ENCODE results near the gene EEPD1.

The EEPD1 gene

GRCh38 chr7:36305648-36306047, 152.6 kb downstream of the EEPD1 start:
- Histone ChIP-seq H3K4me3 (ENCODE audit: insufficient read length, low read depth) (no peak overlapping the region), H3K36me3 (ENCODE audit: insufficient read depth, insufficient read length, low read length) (no peaks in the 10 kb centered on the region), H3K27me3 (ENCODE audit: insufficient read depth, insufficient read length) (no peaks in the 10 kb centered on the region), H3K9ac (ENCODE audit: insufficient read length, low read depth) (no peak overlapping the region), H3K4me1 (ENCODE audit: insufficient read depth, insufficient read length) (peaks cover 11% of the 10 kb centered on the region), H3K9me3 (ENCODE audit: insufficient read depth, low read length) (no peaks in the 10 kb centered on the region)
- TF ChIP-seq YY1 (IDR thresholded peaks at IDR 0.05; ENCODE audit: insufficient read depth, insufficient read length), result no peak
- TF ChIP-seq SUZ12 (IDR thresholded peaks at IDR 0.05; ENCODE audit: extremely low read depth, insufficient read depth, insufficient read length), result no peak
- TF ChIP-seq ZNF274 (IDR thresholded peaks at IDR 0.05; ENCODE audit: low read depth, low read length), result no peak
- no peak for DNase-seq (ENCODE audit: low read depth, low spot score)

- no peak for DNase-seq (ENCODE audit: low read depth, low spot score)
- no peak for TF ChIP-seq SUZ12 (IDR thresholded peaks at IDR 0.05; ENCODE audit: extremely low read depth, insufficient read depth, insufficient read length)
- TF ChIP-seq ZNF274 (IDR thresholded peaks at IDR 0.05; ENCODE audit: low read depth, low read length), result no peak
- no peak overlapping the region for H3K4me3 ChIP-seq (ENCODE audit: insufficient read length, low read depth)
- no peaks in the 10 kb centered on the region for H3K27me3 ChIP-seq (ENCODE audit: insufficient read depth, insufficient read length)
- no peaks in the 10 kb centered on the region for H3K9me3 ChIP-seq (ENCODE audit: insufficient read depth, low read length)
- peaks cover 11% of the 10 kb centered on the region for H3K4me1 ChIP-seq (ENCODE audit: insufficient read depth, insufficient read length)
- no peaks in the 10 kb centered on the region for H3K36me3 ChIP-seq (ENCODE audit: insufficient read depth, insufficient read length, low read length)
- H3K9ac ChIP-seq (ENCODE audit: insufficient read length, low read depth), result no peak overlapping the region
Observed at GRCh38 chr7:36306222-36306621, 153.2 kb downstream of the EEPD1 start.

- Histone ChIP-seq H3K9me3 (ENCODE audit: insufficient read depth, low read length) (no peaks in the 10 kb centered on the region), H3K9ac (ENCODE audit: insufficient read length, low read depth) (no peak overlapping the region), H3K27me3 (ENCODE audit: insufficient read depth, insufficient read length) (no peaks in the 10 kb centered on the region), H3K36me3 (ENCODE audit: insufficient read depth, insufficient read length, low read length) (no peaks in the 10 kb centered on the region), H3K4me3 (ENCODE audit: insufficient read length, low read depth) (no peak overlapping the region), H3K4me1 (ENCODE audit: insufficient read depth, insufficient read length) (peaks cover 11% of the 10 kb centered on the region)
- DNase-seq (ENCODE audit: low read depth, low spot score), result no peak
- no peak for TF ChIP-seq SUZ12 (IDR thresholded peaks at IDR 0.05; ENCODE audit: extremely low read depth, insufficient read depth, insufficient read length)
- no peak for TF ChIP-seq YY1 (IDR thresholded peaks at IDR 0.05; ENCODE audit: insufficient read depth, insufficient read length)
- no peak for TF ChIP-seq ZNF274 (IDR thresholded peaks at IDR 0.05; ENCODE audit: low read depth, low read length)
Observed at GRCh38 chr7:36306722-36307121, 153.7 kb downstream of the EEPD1 start.

- no peaks in the 10 kb centered on the region for H3K36me3 ChIP-seq (ENCODE audit: insufficient read depth, insufficient read length, low read length)
- H3K4me3 ChIP-seq (ENCODE audit: insufficient read length, low read depth), result no peak overlapping the region
- no peaks in the 10 kb centered on the region for H3K27me3 ChIP-seq (ENCODE audit: insufficient read depth, insufficient read length)
- TF ChIP-seq ZNF274 (IDR thresholded peaks at IDR 0.05; ENCODE audit: low read depth, low read length) (no peak), SUZ12 (IDR thresholded peaks at IDR 0.05; ENCODE audit: extremely low read depth, insufficient read depth, insufficient read length) (no peak), YY1 (IDR thresholded peaks at IDR 0.05; ENCODE audit: insufficient read depth, insufficient read length) (no peak)
- H3K9me3 ChIP-seq (ENCODE audit: insufficient read depth, low read length), result no peaks in the 10 kb centered on the region
- H3K4me1 ChIP-seq (ENCODE audit: insufficient read depth, insufficient read length), result peaks cover 11% of the 10 kb centered on the region
- H3K9ac ChIP-seq (ENCODE audit: insufficient read length, low read depth), result no peak overlapping the region
- no peak for DNase-seq (ENCODE audit: low read depth, low spot score)
Observed at GRCh38 chr7:36308031-36308430, 155.0 kb downstream of the EEPD1 start.

GRCh38 chr7:36309301-36309700, 156.2 kb downstream of the EEPD1 start:
- Histone ChIP-seq H3K9me3 (ENCODE audit: insufficient read depth, low read length) (no peaks in the 10 kb centered on the region), H3K27me3 (ENCODE audit: insufficient read depth, insufficient read length) (no peaks in the 10 kb centered on the region), H3K9ac (ENCODE audit: insufficient read length, low read depth) (no peak overlapping the region), H3K4me1 (ENCODE audit: insufficient read depth, insufficient read length) (peaks cover 7% of the 10 kb centered on the region), H3K36me3 (ENCODE audit: insufficient read depth, insufficient read length, low read length) (no peaks in the 10 kb centered on the region), H3K4me3 (ENCODE audit: insufficient read length, low read depth) (no peak overlapping the region)
- no peak for DNase-seq (ENCODE audit: low read depth, low spot score)
- no peak for TF ChIP-seq YY1 (IDR thresholded peaks at IDR 0.05; ENCODE audit: insufficient read depth, insufficient read length)
- TF ChIP-seq SUZ12 (IDR thresholded peaks at IDR 0.05; ENCODE audit: extremely low read depth, insufficient read depth, insufficient read length), result no peak
- TF ChIP-seq ZNF274 (IDR thresholded peaks at IDR 0.05; ENCODE audit: low read depth, low read length), result no peak

GRCh38 chr7:36309716-36310115, 156.7 kb downstream of the EEPD1 start:
- no peak for DNase-seq (ENCODE audit: low read depth, low spot score)
- no peak overlapping the region for H3K9ac ChIP-seq (ENCODE audit: insufficient read length, low read depth)
- H3K36me3 ChIP-seq (ENCODE audit: insufficient read depth, insufficient read length, low read length), result no peaks in the 10 kb centered on the region
- H3K4me1 ChIP-seq (ENCODE audit: insufficient read depth, insufficient read length), result peaks cover 7% of the 10 kb centered on the region
- no peaks in the 10 kb centered on the region for H3K9me3 ChIP-seq (ENCODE audit: insufficient read depth, low read length)
- H3K4me3 ChIP-seq (ENCODE audit: insufficient read length, low read depth), result no peak overlapping the region
- TF ChIP-seq ZNF274 (IDR thresholded peaks at IDR 0.05; ENCODE audit: low read depth, low read length), result no peak
- no peak for TF ChIP-seq SUZ12 (IDR thresholded peaks at IDR 0.05; ENCODE audit: extremely low read depth, insufficient read depth, insufficient read length)
- H3K27me3 ChIP-seq (ENCODE audit: insufficient read depth, insufficient read length), result no peaks in the 10 kb centered on the region

- Histone ChIP-seq H3K4me1 (ENCODE audit: insufficient read depth, insufficient read length) (peaks cover 10% of the 10 kb centered on the region), H3K9me3 (ENCODE audit: insufficient read depth, low read length) (no peaks in the 10 kb centered on the region), H3K9ac (ENCODE audit: insufficient read length, low read depth) (no peak overlapping the region), H3K27me3 (ENCODE audit: insufficient read depth, insufficient read length) (no peaks in the 10 kb centered on the region), H3K36me3 (ENCODE audit: insufficient read depth, insufficient read length, low read length) (no peaks in the 10 kb centered on the region), H3K4me3 (ENCODE audit: insufficient read length, low read depth) (no peak overlapping the region)
- no peak for DNase-seq (ENCODE audit: low read depth, low spot score)
- TF ChIP-seq ZNF274 (IDR thresholded peaks at IDR 0.05; ENCODE audit: low read depth, low read length) (no peak), YY1 (IDR thresholded peaks at IDR 0.05; ENCODE audit: insufficient read depth, insufficient read length) (no peak), SUZ12 (IDR thresholded peaks at IDR 0.05; ENCODE audit: extremely low read depth, insufficient read depth, insufficient read length) (no peak)
Observed at GRCh38 chr7:36310897-36311296, 157.8 kb downstream of the EEPD1 start.

- Histone ChIP-seq H3K9me3 (ENCODE audit: insufficient read depth, low read length) (no peaks in the 10 kb centered on the region), H3K4me3 (ENCODE audit: insufficient read length, low read depth) (no peak overlapping the region), H3K4me1 (ENCODE audit: insufficient read depth, insufficient read length) (peaks cover 10% of the 10 kb centered on the region), H3K9ac (ENCODE audit: insufficient read length, low read depth) (no peak overlapping the region), H3K27me3 (ENCODE audit: insufficient read depth, insufficient read length) (no peaks in the 10 kb centered on the region), H3K36me3 (ENCODE audit: insufficient read depth, insufficient read length, low read length) (no peaks in the 10 kb centered on the region)
- no peak for TF ChIP-seq YY1 (IDR thresholded peaks at IDR 0.05; ENCODE audit: insufficient read depth, insufficient read length)
- no peak for TF ChIP-seq ZNF274 (IDR thresholded peaks at IDR 0.05; ENCODE audit: low read depth, low read length)
- no peak for TF ChIP-seq SUZ12 (IDR thresholded peaks at IDR 0.05; ENCODE audit: extremely low read depth, insufficient read depth, insufficient read length)
- DNase-seq (ENCODE audit: low read depth, low spot score), result no peak
Observed at GRCh38 chr7:36311539-36311938, 158.5 kb downstream of the EEPD1 start.
